Sigmoid colon (tissue), 7 donors: ENCODE results near the gene UCK1. TPM values are rescaled to one million over a fixed set of nuclear protein-coding genes. Genes with fewer than 3 reads are reported as not detected.
A peak's percentile ranks its signal among the peaks of the same experiment; 100 is the strongest.

Source experiments
- DNase-seq: peaks from one replicate; pipeline ENCODE4 v3.0.0-alpha.2; 2019
- H3K27ac ChIP-seq, 4 donors: fragments of 200-600 bp; sonication (generic); one replicate each; pipeline ENCODE4 v1.5.1; 2016 to 2019; ENCODE audit warnings: mild to moderate bottlenecking in 1 of 4
- H3K27me3 ChIP-seq, 3 donors: fragments of 200-600 bp; sonication (generic); one replicate each; pipeline ENCODE4 v1.5.1; 2019; ENCODE audit warnings: mild to moderate bottlenecking in 1 of 3
- H3K36me3 ChIP-seq, 4 donors: fragments of 200-600 bp; sonication (generic); one replicate each; pipeline ENCODE4 v1.5.1; 2016 to 2019
- H3K4me1 ChIP-seq, 4 donors: fragments of 200-600 bp; sonication (generic); one replicate each; pipeline ENCODE4 v1.5.1; 2017 to 2019
- H3K4me3 ChIP-seq, 4 donors: fragments of 200-600 bp; sonication (generic); one replicate each; pipeline ENCODE4 v1.5.1; 2017 to 2019; ENCODE audit warnings: mild to moderate bottlenecking in 2 of 4, moderate library complexity in 1 of 4
- H3K9me3 ChIP-seq, 4 donors: fragments of 200-600 bp in 3 of 4; sonication (generic) in 3 of 4; one replicate each; pipeline versions ENCODE4 v1.5.1 to v1.6.1; 2013 to 2019
- CTCF ChIP-seq, 4 experiments: fragments of 450-650 bp in 3 of 4; fragments of 200-600 bp in 1 of 4; IDR thresholded peaks; one replicate each; pipeline ENCODE4 v1.5.1; 2016 to 2019; ENCODE audit warnings: antibody characterized with exemption in 4 of 4, mild to moderate bottlenecking in 3 of 4, moderate library complexity in 2 of 4
- EP300 ChIP-seq, 4 donors: sonication (generic); formaldehyde crosslinking; IDR thresholded peaks; one replicate each; pipeline ENCODE4 v1.6.1; 2017; ENCODE audit warnings: antibody characterized with exemption in 4 of 4
- POLR2A ChIP-seq, 2 donors: fragments of 450-650 bp; IDR thresholded peaks; one replicate each; pipeline ENCODE4 v1.6.1; 2016; ENCODE audit warnings: antibody characterized with exemption in 2 of 2, mild to moderate bottlenecking in 2 of 2, moderate library complexity in 2 of 2
- POLR2AphosphoS5 ChIP-seq, 4 donors: sonication (generic); formaldehyde crosslinking; IDR thresholded peaks; one replicate each; pipeline ENCODE4 v1.6.1; 2017; ENCODE audit warnings: antibody characterized with exemption in 4 of 4
- WGBS, 2 donors: extraction: QIAGEN DNeasy Blood & Tissue Kit; methylation state at CpG; one replicate each; pipeline ENCODE4 v1.1.7; 2013; 5-methylcytosine and 5-hydroxymethylcytosine counted together
- intact Hi-C: fragments of 100-400 bp; cut with DNase I; formaldehyde crosslinking; loops from one replicate; pipeline ENCODE4 v1.15.1; 2023
- polyA plus RNA-seq, 3 donors: library from polyadenylated mRNA; stranded (reverse); fragments of 200-250 nt; gene quantifications; one replicate each; pipeline ENCODE4 v1.2.3, GENCODE V29; 2013
- total RNA-seq, 4 donors: library from RNA; depleted of rRNA; stranded (reverse); fragments of >200 nt; gene quantifications; one replicate each; pipeline ENCODE4 v1.1.0, GENCODE V29; 2016
- donor health status: healthy with polysubstance abuse.
- donor health status: Bipolar disorder and iron deficiency.
- donor health status: healthy.

The UCK1 gene
- total and polyA plus RNA-seq, 7 donors: 20.8 to 67.5 (median 35.7) TPM

GRCh38 chr9:131545786-131546335, 14.8 kb upstream of the UCK1 start:
- Histone ChIP-seq H3K4me1 (peaks cover 0 to 21% (median 19%) of the 10 kb centered on the region in 4 donors), H3K36me3 (no peaks in the 10 kb centered on the region), H3K27ac (no peak overlapping the region), H3K4me3 (peak overlapping the region in 3 of 4 donors; percentile 24 to 36 (median 27)), H3K9me3 (peaks cover 0 to 11% (median 11%) of the 10 kb centered on the region in 4 donors), H3K27me3 (peaks cover 20 to 59% (median 26%) of the 10 kb centered on the region in 3 donors)
- 2 to 5% methylated on average over 30 of the region's 30 CpGs for WGBS, 2 donors
- DNase-seq: no peak
- TF ChIP-seq EP300 (IDR thresholded peaks at IDR 0.05) (no peak), POLR2AphosphoS5 (IDR thresholded peaks at IDR 0.05) (no peak), POLR2A (IDR thresholded peaks at IDR 0.05) (no peak), CTCF (IDR thresholded peaks at IDR 0.05) (no peak)
- intact Hi-C loops: no loop called here

GRCh38 chr9:131545003-131545785, 14.1 kb upstream of the UCK1 start, which contains the start of gene PRRT1B:
Gene PRRT1B (plus strand): TSS chr9:131545523. CDS start chr9:131545616, 93 bp downstream.
- Histone ChIP-seq H3K27ac (no peak within 1 kb of the TSS), H3K36me3 (no peaks in the 10 kb centered on the region), H3K4me3 (peak within 1 kb of the TSS in 3 of 4 donors; percentile 24 to 36 (median 27)), H3K4me1 (peaks cover 0 to 21% (median 19%) of the 10 kb centered on the region in 4 donors), H3K9me3 (peaks cover 0 to 11% (median 11%) of the 10 kb centered on the region in 4 donors), H3K27me3 (peaks cover 20 to 59% (median 26%) of the 10 kb centered on the region in 3 donors)
- DNase-seq: no peak
- intact Hi-C loops: no loop called here
- 11 to 25% methylated on average over 50 of the region's 50 CpGs for WGBS, 2 donors
- no peak for TF ChIP-seq POLR2A (IDR thresholded peaks at IDR 0.05)
- TF ChIP-seq POLR2AphosphoS5 (IDR thresholded peaks at IDR 0.05): no peak
- TF ChIP-seq EP300 (IDR thresholded peaks at IDR 0.05): no peak
- TF ChIP-seq CTCF (IDR thresholded peaks at IDR 0.05): no peak

- intact Hi-C loops: no loop called here
- Histone ChIP-seq H3K4me1 (peaks cover 0 to 21% (median 19%) of the 10 kb centered on the region in 4 donors), H3K9me3 (peaks cover 0 to 11% (median 11%) of the 10 kb centered on the region in 4 donors), H3K36me3 (no peaks in the 10 kb centered on the region), H3K27ac (no peak overlapping the region), H3K27me3 (peaks cover 19 to 41% (median 20%) of the 10 kb centered on the region in 3 donors), H3K4me3 (no peak overlapping the region)
- no peak for DNase-seq
- WGBS, 2 donors: 93 to 94% methylated on average over 6 of the region's 6 CpGs
- TF ChIP-seq EP300 (IDR thresholded peaks at IDR 0.05) (no peak), CTCF (IDR thresholded peaks at IDR 0.05) (no peak), POLR2AphosphoS5 (IDR thresholded peaks at IDR 0.05) (no peak), POLR2A (IDR thresholded peaks at IDR 0.05) (no peak)
These were observed 12.1 kb upstream of the UCK1 start for GRCh38 chr9:131543141-131543540.

- Histone ChIP-seq H3K4me3 (no peak overlapping the region), H3K4me1 (no peaks in the 10 kb centered on the region), H3K27me3 (peaks cover 0 to 5% (median 0%) of the 10 kb centered on the region in 3 donors), H3K27ac (no peak overlapping the region), H3K36me3 (no peaks in the 10 kb centered on the region), H3K9me3 (peaks cover 0 to 11% (median 10%) of the 10 kb centered on the region in 4 donors)
- intact Hi-C loops: no loop called here
- no peak for TF ChIP-seq POLR2AphosphoS5 (IDR thresholded peaks at IDR 0.05)
- no peak for TF ChIP-seq POLR2A (IDR thresholded peaks at IDR 0.05)
- TF ChIP-seq CTCF (IDR thresholded peaks at IDR 0.05): no peak
- DNase-seq: no peak
- 78 to 91% methylated on average over 7 of the region's 7 CpGs for WGBS, 2 donors
These were observed 8.3 kb upstream of the UCK1 start for GRCh38 chr9:131539223-131539923.
